ENCODE results near the gene WDR88.
"Not testable (repeated sequence)": the region's sequence is repeated elsewhere in the genome, so short reads cannot be mapped to it uniquely, and the experiment has no call there.

WDR88 gene

GRCh38 chr19:33125929-33126388 lies 6.0 kb upstream of the WDR88 start:
- peak; percentile 48 for DNase-seq (ENCODE audit: extremely low read depth, low read depth)
- no peak overlapping the region for H3K4me3 ChIP-seq (replicated peaks; ENCODE audit: low read depth, low read length)
- peak; percentile 87 for TF ChIP-seq CTCF (IDR thresholded peaks at IDR 0.05; ENCODE audit: low read depth, low read length, missing control alignments)

- not testable (repeated sequence) for DNase-seq (ENCODE audit: extremely low read depth, low read depth); H3K4me3 ChIP-seq (replicated peaks; ENCODE audit: low read depth, low read length)
Measured at GRCh38 chr19:33126712-33127111, 5.2 kb upstream of the WDR88 start.

- no peak overlapping the region for H3K4me3 ChIP-seq (replicated peaks; ENCODE audit: low read depth, low read length)
- no peak for DNase-seq (ENCODE audit: extremely low read depth, low read depth)
- no peak for TF ChIP-seq CTCF (IDR thresholded peaks at IDR 0.05; ENCODE audit: low read depth, low read length, missing control alignments)
Measured at GRCh38 chr19:33129901-33130300, 2.0 kb upstream of the WDR88 start.

- H3K4me3 ChIP-seq (replicated peaks; ENCODE audit: low read depth, low read length) = no peak overlapping the region
- no peak for TF ChIP-seq CTCF (IDR thresholded peaks at IDR 0.05; ENCODE audit: low read depth, low read length, missing control alignments)
- DNase-seq (ENCODE audit: extremely low read depth, low read depth) = no peak
Measured at GRCh38 chr19:33130433-33130832, 1.5 kb upstream of the WDR88 start.

GRCh38 chr19:33132425-33132824 lies 511 bp downstream of the WDR88 start:
- no peak overlapping the region for H3K4me3 ChIP-seq (replicated peaks; ENCODE audit: low read depth, low read length)
- no peak for DNase-seq (ENCODE audit: extremely low read depth, low read depth)
- TF ChIP-seq CTCF (IDR thresholded peaks at IDR 0.05; ENCODE audit: low read depth, low read length, missing control alignments) = peak; percentile 47

GRCh38 chr19:33133438-33134031 lies 1.6 kb downstream of the WDR88 start:
- peak; percentile 25 for DNase-seq (ENCODE audit: extremely low read depth, low read depth)

GRCh38 chr19:33134571-33135041 lies 2.7 kb downstream of the WDR88 start:
- DNase-seq (ENCODE audit: extremely low read depth, low read depth) = no peak
- TF ChIP-seq CTCF (IDR thresholded peaks at IDR 0.05; ENCODE audit: low read depth, low read length, missing control alignments) = no peak
- H3K4me3 ChIP-seq (replicated peaks; ENCODE audit: low read depth, low read length) = no peak overlapping the region

More at GRCh38 chr19:33133438-33134031, 1.6 kb downstream of the WDR88 start:
- no peak for TF ChIP-seq CTCF (IDR thresholded peaks at IDR 0.05; ENCODE audit: low read depth, low read length, missing control alignments)
- H3K4me3 ChIP-seq (replicated peaks; ENCODE audit: low read depth, low read length) = no peak overlapping the region

All from HFF-Myc (cell line).